Nephron (organoid): ENCODE data around the gene NDST1.
A peak's percentile ranks its signal among the peaks of the same experiment; 100 is the strongest.

Experiments used
- H3K27ac Mint-ChIP-seq, 3 experiments: 2 replicates each; pipeline ENCODE4 v1.8.0; 2020; ENCODE audit warnings: mixed read lengths in 3 of 3, mild to moderate bottlenecking in 2 of 3, moderate library complexity in 1 of 3
- H3K27me3 Mint-ChIP-seq: 2 replicates; pipeline ENCODE4 v1.8.0; 2021; ENCODE audit warnings: low read depth, mild to moderate bottlenecking, moderate library complexity, mixed read lengths
- H3K36me3 Mint-ChIP-seq: 2 replicates; pipeline ENCODE4 v1.8.0; 2020; ENCODE audit warnings: low read depth, mixed read lengths
- H3K4me1 Mint-ChIP-seq: 2 replicates; pipeline ENCODE4 v1.8.0; 2020; ENCODE audit warnings: mixed read lengths
- H3K4me3 Mint-ChIP-seq, 3 experiments: 2 replicates each; pipeline ENCODE4 v1.8.0; 2020; ENCODE audit warnings: mild to moderate bottlenecking in 3 of 3, mixed read lengths in 3 of 3, moderate library complexity in 2 of 3
- H3K9me3 Mint-ChIP-seq: 2 replicates; pipeline ENCODE4 v1.8.0; 2020; ENCODE audit warnings: mixed read lengths
- CTCF ChIP-seq, 3 experiments: fragments of 200-600 bp; sonication (generic); IDR thresholded peaks; one replicate each; pipeline ENCODE4 v1.5.0; 2021; ENCODE audit warnings: antibody characterized with exemption in 3 of 3; ENCODE audit not compliant: unreplicated experiment in 3 of 3

NDST1 gene

GRCh38 chr5:150506571-150507473 is 1.1 kb upstream of the NDST1 start:
- H3K27ac Mint-ChIP-seq = no peak overlapping the region
- H3K9me3 Mint-ChIP-seq = no peaks in the 10 kb centered on the region
- peaks cover 57% of the 10 kb centered on the region for H3K4me1 Mint-ChIP-seq
- no peaks in the 10 kb centered on the region for H3K27me3 Mint-ChIP-seq
- no peak overlapping the region for H3K4me3 Mint-ChIP-seq
- no peaks in the 10 kb centered on the region for H3K36me3 Mint-ChIP-seq
- TF ChIP-seq CTCF (IDR thresholded peaks at IDR 0.05; ENCODE audit: unreplicated experiment in 3 of 3) = no peak

- Mint-ChIP-seq H3K36me3 (no peaks in the 10 kb centered on the region), H3K9me3 (no peaks in the 10 kb centered on the region), H3K27me3 (no peaks in the 10 kb centered on the region), H3K4me3 (no peak overlapping the region), H3K27ac (peak overlapping the region in 2 of 3 experiments; percentile 40 to 48), H3K4me1 (peaks cover 61% of the 10 kb centered on the region)
- TF ChIP-seq CTCF (IDR thresholded peaks at IDR 0.05; ENCODE audit: unreplicated experiment in 3 of 3) = no peak
These were observed 328 bp downstream of the NDST1 start for GRCh38 chr5:150508277-150508640.

GRCh38 chr5:150508828-150509227 is 897 bp downstream of the NDST1 start:
- TF ChIP-seq CTCF (IDR thresholded peaks at IDR 0.05; ENCODE audit: unreplicated experiment in 3 of 3) = no peak
- Mint-ChIP-seq H3K36me3 (no peaks in the 10 kb centered on the region), H3K9me3 (no peaks in the 10 kb centered on the region), H3K27ac (peak overlapping the region in 1 of 3 experiments; percentile 16), H3K4me3 (no peak overlapping the region), H3K27me3 (no peaks in the 10 kb centered on the region), H3K4me1 (peaks cover 56% of the 10 kb centered on the region)

- Mint-ChIP-seq H3K36me3 (no peaks in the 10 kb centered on the region), H3K27ac (peak overlapping the region; percentile 91 to 94 (median 92)), H3K9me3 (no peaks in the 10 kb centered on the region), H3K4me3 (no peak overlapping the region), H3K27me3 (no peaks in the 10 kb centered on the region), H3K4me1 (peaks cover 55% of the 10 kb centered on the region)
- no peak for TF ChIP-seq CTCF (IDR thresholded peaks at IDR 0.05; ENCODE audit: unreplicated experiment in 3 of 3)
These were observed 2.1 kb downstream of the NDST1 start for GRCh38 chr5:150509992-150510391.

- TF ChIP-seq CTCF (IDR thresholded peaks at IDR 0.05; ENCODE audit: unreplicated experiment in 3 of 3) = no peak
- peak overlapping the region in 1 of 3 experiments; percentile 35 for H3K4me3 Mint-ChIP-seq
- H3K4me1 Mint-ChIP-seq = peaks cover 56% of the 10 kb centered on the region
- no peaks in the 10 kb centered on the region for H3K36me3 Mint-ChIP-seq
- no peaks in the 10 kb centered on the region for H3K9me3 Mint-ChIP-seq
- H3K27ac Mint-ChIP-seq = peak overlapping the region; percentile 91 to 94 (median 92)
- H3K27me3 Mint-ChIP-seq = no peaks in the 10 kb centered on the region
These were observed 2.7 kb downstream of the NDST1 start for GRCh38 chr5:150510460-150511263.
